ENCODE results near the gene GPBP1L1.

DNA sequence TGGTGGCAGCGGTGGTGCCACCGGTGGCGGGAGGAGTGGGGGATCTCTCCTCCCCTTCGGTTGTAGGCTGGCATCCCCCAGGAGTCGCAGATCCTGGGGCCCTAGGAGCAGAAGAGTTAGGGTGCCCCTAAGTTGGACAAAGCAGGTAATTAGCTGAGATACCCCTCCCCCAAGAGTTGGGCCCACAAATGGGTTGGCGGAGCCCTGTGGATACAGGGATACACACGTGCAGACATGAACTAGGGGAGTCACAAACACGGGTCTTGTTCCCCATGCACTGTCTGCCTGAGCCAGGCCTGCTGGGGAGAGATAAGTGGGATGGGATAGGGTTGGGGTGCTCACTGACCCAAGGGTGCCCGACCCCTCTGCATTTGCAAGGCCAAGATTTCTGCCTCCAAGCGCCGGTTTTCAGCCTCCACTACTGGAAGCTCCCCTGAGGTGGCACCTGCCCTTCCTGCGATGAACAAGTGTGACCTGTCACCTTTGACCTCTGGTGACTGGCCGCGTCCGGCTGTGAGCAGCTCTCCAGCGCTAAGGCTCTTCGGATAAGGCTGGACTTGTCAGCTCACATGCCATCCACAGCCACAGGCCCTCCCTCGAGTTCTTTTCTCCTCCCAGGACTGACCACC lies 64.3 kb downstream of the GPBP1L1 start:
- TF ChIP-seq, protein P1, sequence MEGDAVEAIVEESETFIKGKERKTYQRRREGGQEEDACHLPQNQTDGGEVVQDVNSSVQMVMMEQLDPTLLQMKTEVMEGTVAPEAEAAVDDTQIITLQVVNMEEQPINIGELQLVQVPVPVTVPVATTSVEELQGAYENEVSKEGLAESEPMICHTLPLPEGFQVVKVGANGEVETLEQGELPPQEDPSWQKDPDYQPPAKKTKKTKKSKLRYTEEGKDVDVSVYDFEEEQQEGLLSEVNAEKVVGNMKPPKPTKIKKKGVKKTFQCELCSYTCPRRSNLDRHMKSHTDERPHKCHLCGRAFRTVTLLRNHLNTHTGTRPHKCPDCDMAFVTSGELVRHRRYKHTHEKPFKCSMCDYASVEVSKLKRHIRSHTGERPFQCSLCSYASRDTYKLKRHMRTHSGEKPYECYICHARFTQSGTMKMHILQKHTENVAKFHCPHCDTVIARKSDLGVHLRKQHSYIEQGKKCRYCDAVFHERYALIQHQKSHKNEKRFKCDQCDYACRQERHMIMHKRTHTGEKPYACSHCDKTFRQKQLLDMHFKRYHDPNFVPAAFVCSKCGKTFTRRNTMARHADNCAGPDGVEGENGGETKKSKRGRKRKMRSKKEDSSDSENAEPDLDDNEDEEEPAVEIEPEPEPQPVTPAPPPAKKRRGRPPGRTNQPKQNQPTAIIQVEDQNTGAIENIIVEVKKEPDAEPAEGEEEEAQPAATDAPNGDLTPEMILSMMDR (conservative IDR thresholded peaks at IDR 0.05 in 1 of 2, IDR thresholded peaks at IDR 0.05 in 1 of 2; ENCODE audit: low read depth in 1 of 2, low read length in 2 of 2), result no peak
- no peak for TF ChIP-seq EZH2 (IDR thresholded peaks at IDR 0.05; ENCODE audit: low read length, missing control alignments)

Measured in fibroblast of lung (primary cell).